ENCODE data around the gene MTHFSD.
"Not testable (repeated sequence)": the region's sequence is repeated elsewhere in the genome, so short reads cannot be mapped to it uniquely, and the experiment has no call there.

The MTHFSD gene

GRCh38 chr16:86554917-86555703 is at the start of gene MTHFSD:
Gene MTHFSD, minus strand, starts transcription at chr16:86555235. Its CDS starts 51 bp downstream, at chr16:86555184.
- Mint-ChIP-seq H3K9me3 (no peaks in the 10 kb centered on the region), H3K27ac (peak within 1 kb of the TSS; percentile 99), H3K4me1 (peaks cover 28% of the 10 kb centered on the region), H3K36me3 (peaks cover 2% of the 10 kb centered on the region), H3K27me3 (peaks cover 5% of the 10 kb centered on the region), H3K4me3 (peak within 1 kb of the TSS; percentile 94)

- peaks cover 4% of the 10 kb centered on the region for H3K27me3 Mint-ChIP-seq
- no peaks in the 10 kb centered on the region for H3K36me3 Mint-ChIP-seq
- no peaks in the 10 kb centered on the region for H3K9me3 Mint-ChIP-seq
- H3K4me1 Mint-ChIP-seq, result peaks cover 10% of the 10 kb centered on the region
- H3K4me3 Mint-ChIP-seq, result peak overlapping the region; percentile 87
- peak overlapping the region; percentile 57 for H3K27ac Mint-ChIP-seq
Measured at GRCh38 chr16:86604436-86605193, 49.6 kb upstream of the MTHFSD start.

GRCh38 chr16:86602521-86602920 is 47.5 kb upstream of the MTHFSD start:
- no peak overlapping the region for H3K27ac Mint-ChIP-seq
- no peak overlapping the region for H3K4me3 Mint-ChIP-seq
- no peaks in the 10 kb centered on the region for H3K36me3 Mint-ChIP-seq
- H3K4me1 Mint-ChIP-seq, result peaks cover 13% of the 10 kb centered on the region
- no peaks in the 10 kb centered on the region for H3K9me3 Mint-ChIP-seq
- peaks cover 10% of the 10 kb centered on the region for H3K27me3 Mint-ChIP-seq

GRCh38 chr16:86601356-86601755 is 46.3 kb upstream of the MTHFSD start:
- Mint-ChIP-seq H3K9me3 (no peaks in the 10 kb centered on the region), H3K27ac (no peak overlapping the region), H3K36me3 (no peaks in the 10 kb centered on the region), H3K4me1 (peaks cover 13% of the 10 kb centered on the region), H3K4me3 (no peak overlapping the region), H3K27me3 (peaks cover 9% of the 10 kb centered on the region)

GRCh38 chr16:86598607-86599565 is 43.9 kb upstream of the MTHFSD start:
- H3K4me1 Mint-ChIP-seq, result peaks cover 3% of the 10 kb centered on the region
- H3K27me3 Mint-ChIP-seq, result peaks cover 10% of the 10 kb centered on the region
- H3K27ac Mint-ChIP-seq, result no peak overlapping the region
- no peaks in the 10 kb centered on the region for H3K9me3 Mint-ChIP-seq
- no peak overlapping the region for H3K4me3 Mint-ChIP-seq
- no peaks in the 10 kb centered on the region for H3K36me3 Mint-ChIP-seq

- no peaks in the 10 kb centered on the region for H3K9me3 Mint-ChIP-seq
- peaks cover 3% of the 10 kb centered on the region for H3K4me1 Mint-ChIP-seq
- no peak overlapping the region for H3K27ac Mint-ChIP-seq
- H3K27me3 Mint-ChIP-seq, result peaks cover 15% of the 10 kb centered on the region
- no peaks in the 10 kb centered on the region for H3K36me3 Mint-ChIP-seq
- no peak overlapping the region for H3K4me3 Mint-ChIP-seq
Measured at GRCh38 chr16:86597880-86598606, 43.0 kb upstream of the MTHFSD start.

GRCh38 chr16:86597126-86597879 is 42.3 kb upstream of the MTHFSD start:
- Mint-ChIP-seq H3K27ac (no peak overlapping the region), H3K4me1 (peaks cover 3% of the 10 kb centered on the region), H3K9me3 (no peaks in the 10 kb centered on the region), H3K36me3 (no peaks in the 10 kb centered on the region), H3K4me3 (no peak overlapping the region), H3K27me3 (peaks cover 15% of the 10 kb centered on the region)

- Mint-ChIP-seq H3K27me3 (peaks cover 15% of the 10 kb centered on the region), H3K4me3 (no peak overlapping the region), H3K9me3 (no peaks in the 10 kb centered on the region), H3K4me1 (peaks cover 3% of the 10 kb centered on the region), H3K36me3 (no peaks in the 10 kb centered on the region), H3K27ac (no peak overlapping the region)
Measured at GRCh38 chr16:86595983-86596605, 41.1 kb upstream of the MTHFSD start.

- Mint-ChIP-seq H3K27me3 (peaks cover 15% of the 10 kb centered on the region), H3K36me3 (no peaks in the 10 kb centered on the region), H3K9me3 (no peaks in the 10 kb centered on the region), H3K27ac (no peak overlapping the region), H3K4me3 (no peak overlapping the region), H3K4me1 (peaks cover 3% of the 10 kb centered on the region)
Measured at GRCh38 chr16:86594721-86595120, 39.7 kb upstream of the MTHFSD start.

GRCh38 chr16:86593913-86594620 is 39.0 kb upstream of the MTHFSD start:
- Mint-ChIP-seq H3K36me3 (no peaks in the 10 kb centered on the region), H3K27ac (no peak overlapping the region), H3K4me3 (no peak overlapping the region), H3K4me1 (no peaks in the 10 kb centered on the region), H3K27me3 (peaks cover 14% of the 10 kb centered on the region), H3K9me3 (no peaks in the 10 kb centered on the region)

- H3K4me1 Mint-ChIP-seq, result no peaks in the 10 kb centered on the region
- H3K9me3 Mint-ChIP-seq, result no peaks in the 10 kb centered on the region
- no peaks in the 10 kb centered on the region for H3K36me3 Mint-ChIP-seq
- H3K27me3 Mint-ChIP-seq, result peaks cover 9% of the 10 kb centered on the region
- no peak overlapping the region for H3K4me3 Mint-ChIP-seq
- H3K27ac Mint-ChIP-seq, result no peak overlapping the region
Measured at GRCh38 chr16:86591270-86591669, 36.2 kb upstream of the MTHFSD start.

- Mint-ChIP-seq H3K36me3 (no peaks in the 10 kb centered on the region), H3K4me1 (no peaks in the 10 kb centered on the region), H3K4me3 (no peak overlapping the region), H3K9me3 (no peaks in the 10 kb centered on the region), H3K27ac (no peak overlapping the region), H3K27me3 (peaks cover 9% of the 10 kb centered on the region)
Measured at GRCh38 chr16:86590501-86591144, 35.6 kb upstream of the MTHFSD start.

- H3K36me3 Mint-ChIP-seq, H3K27ac Mint-ChIP-seq, H3K4me3 Mint-ChIP-seq, H3K4me1 Mint-ChIP-seq, H3K9me3 Mint-ChIP-seq: not testable (repeated sequence)
- H3K27me3 Mint-ChIP-seq, result peaks cover 10% of the 10 kb centered on the region
Measured at GRCh38 chr16:86587955-86588354, 32.9 kb upstream of the MTHFSD start.

Measured in activated naive CD4-positive, alpha-beta T cell treated with anti-CD3 and anti-CD28 coated beads, Interleukin-2, amount 50 U/mL, for 24 hours (primary cell).